Stimulated activated CD4-positive, alpha-beta T cell treated with anti-CD3 and anti-CD28 coated beads, TNF-alpha, amount 100 ng/mL, for 1 hour (primary cell): ENCODE measurements around the gene IKZF3.
A peak's percentile ranks its signal among the peaks of the same experiment; 100 is the strongest.
"Not testable (repeated sequence)": the region's sequence is repeated elsewhere in the genome, so short reads cannot be mapped to it uniquely, and the experiment has no call there.

Experiments
- DNase-seq, 3 donors: peaks; one replicate each; pipeline ENCODE4 v3.0.0-alpha.2; 2020; ENCODE audit warnings: low read depth in 3 of 3, low spot score in 1 of 3

IKZF3 gene

GRCh38 chr17:39863918-39864746 lies at the start of gene IKZF3:
TSS of gene IKZF3 (minus strand) at chr17:39864312. CDS start at chr17:39864126, 186 bp downstream.
- DNase-seq = peak; percentile 69 to 75 (median 75)

DNA sequence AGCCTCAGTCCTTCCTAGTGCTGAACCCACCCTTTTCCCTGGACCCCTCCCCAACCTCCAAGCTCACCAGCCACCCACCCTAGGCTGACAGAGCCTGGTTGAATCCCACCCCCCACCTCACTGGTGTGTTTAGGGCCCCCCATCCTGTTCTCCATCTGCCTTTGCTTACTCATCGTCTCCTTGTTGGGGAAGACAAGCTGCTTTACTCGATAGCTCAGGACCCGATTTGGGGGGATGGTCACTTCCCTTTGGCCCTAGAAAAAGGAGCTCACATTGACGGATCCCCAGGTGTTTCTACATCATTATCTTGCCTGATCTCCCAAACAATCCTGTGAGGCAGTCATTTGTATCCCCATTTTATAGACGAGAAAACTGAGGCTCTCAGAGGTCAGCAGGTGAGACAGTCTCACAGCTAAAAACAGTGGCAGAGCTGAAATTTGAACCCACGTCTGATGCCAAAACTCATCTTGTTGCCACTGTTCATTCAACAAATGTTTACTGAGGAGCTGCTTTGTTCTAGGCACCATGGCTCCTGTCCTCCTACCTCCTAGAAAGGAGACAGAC lies 44.8 kb upstream of the IKZF3 start:
- no peak for DNase-seq

GRCh38 chr17:39904990-39905288 lies 40.8 kb upstream of the IKZF3 start:
- no peak for DNase-seq

DNA sequence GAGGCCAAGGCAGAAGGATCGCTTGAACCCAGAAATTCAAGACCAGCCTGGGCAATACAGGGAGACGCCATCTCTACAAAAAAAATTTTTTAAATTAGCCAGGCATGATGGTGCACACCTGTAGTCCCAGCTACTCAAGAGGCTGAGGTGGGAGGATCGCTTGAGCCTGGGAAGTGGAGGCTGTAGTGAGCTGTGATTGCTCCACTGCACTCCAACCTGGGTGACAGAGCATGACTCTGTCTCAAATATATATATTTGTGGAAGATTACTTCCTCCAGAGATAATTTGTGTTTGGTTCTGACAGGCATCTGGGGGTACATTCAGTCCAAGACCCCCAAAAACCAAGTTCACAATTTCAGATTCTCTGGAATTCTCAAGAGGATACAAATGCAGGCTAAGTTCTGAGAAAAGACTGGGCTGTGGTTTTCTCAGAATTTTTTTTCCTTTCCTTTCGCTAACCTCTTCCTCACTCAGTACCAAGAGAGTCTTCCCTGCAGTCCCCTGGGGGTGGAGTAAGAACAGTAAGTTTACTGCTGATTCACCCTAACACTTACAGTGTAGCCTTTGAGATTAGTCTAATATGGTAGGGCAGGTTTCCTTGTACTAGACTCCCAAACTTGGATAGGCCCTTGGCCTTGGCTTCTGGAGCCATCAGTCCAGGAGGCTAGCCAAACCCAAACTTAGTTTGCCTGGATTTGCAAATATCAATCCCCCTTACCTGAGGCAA lies 39.2 kb upstream of the IKZF3 start:
- no peak for DNase-seq

- not testable (repeated sequence) for DNase-seq
These were observed 37.9 kb upstream of the IKZF3 start for GRCh38 chr17:39902027-39902426.

GRCh38 chr17:39899215-39899614 lies 35.1 kb upstream of the IKZF3 start:
- no peak for DNase-seq

- no peak for DNase-seq
These were observed 34.0 kb upstream of the IKZF3 start for GRCh38 chr17:39898088-39898487.

GRCh38 chr17:39894681-39895376 lies 30.7 kb upstream of the IKZF3 start:
- no peak for DNase-seq

GRCh38 chr17:39889200-39889599 lies 25.1 kb upstream of the IKZF3 start:
- DNase-seq = no peak

GRCh38 chr17:39887078-39887477 lies 23.0 kb upstream of the IKZF3 start:
- no peak for DNase-seq

DNA sequence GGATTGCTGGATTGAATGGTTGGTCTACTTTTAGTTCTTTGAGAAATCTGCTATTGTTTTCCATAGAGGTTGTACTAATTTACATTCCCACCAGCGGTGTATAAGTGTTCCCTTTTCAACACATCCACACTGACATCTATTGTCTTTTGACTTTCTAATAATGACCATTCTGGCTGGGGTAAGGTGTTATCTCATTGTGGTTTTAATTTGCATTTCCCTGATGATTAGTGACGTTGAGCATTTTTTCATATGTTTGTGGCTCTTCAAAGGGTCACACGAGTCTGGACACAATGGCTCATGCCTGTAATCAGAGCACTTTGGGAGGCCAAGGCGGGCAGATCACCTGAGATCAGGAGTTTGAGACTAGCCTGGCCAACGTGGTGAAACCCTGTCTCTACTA lies 22.0 kb upstream of the IKZF3 start:
- DNase-seq = not testable (repeated sequence)

- no peak for DNase-seq
These were observed 8.6 kb upstream of the IKZF3 start for GRCh38 chr17:39872751-39873150.

DNA sequence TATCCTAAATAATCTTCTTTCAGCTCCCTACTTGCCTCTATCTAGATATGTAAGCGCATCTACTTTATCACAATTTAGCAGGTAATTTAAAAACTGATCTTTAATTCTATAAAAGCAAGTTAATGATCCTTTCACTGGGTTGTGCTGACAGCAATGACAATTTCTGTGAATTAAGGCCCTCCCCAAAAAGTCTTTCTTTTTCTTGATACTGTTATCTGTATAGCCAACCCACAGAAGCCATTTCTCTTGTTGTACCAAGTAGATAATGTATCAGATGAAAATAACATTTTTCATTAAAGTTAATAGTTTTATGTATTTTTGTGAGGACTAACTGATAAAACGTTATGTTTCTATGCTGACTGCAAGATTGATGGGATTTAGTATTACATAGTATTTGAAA lies 7.7 kb upstream of the IKZF3 start:
- no peak for DNase-seq

DNA sequence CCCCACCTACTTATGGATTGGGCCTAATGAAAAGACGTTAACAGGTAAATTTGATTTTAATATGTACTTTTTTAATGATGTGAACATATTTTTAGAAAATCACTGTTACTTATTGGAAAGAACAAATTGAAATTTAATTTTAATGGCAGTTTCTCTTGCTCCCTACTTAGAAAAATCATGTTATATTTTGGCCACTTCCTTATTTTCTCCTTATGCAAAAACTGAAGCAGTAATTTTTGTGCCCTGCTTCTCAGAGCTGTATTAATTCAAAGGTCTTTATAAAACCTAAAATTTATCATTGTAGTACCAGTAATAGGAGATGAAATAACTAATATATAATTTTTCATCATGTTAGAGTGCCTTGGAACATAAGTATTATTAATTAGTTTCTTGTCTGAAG lies 6.7 kb upstream of the IKZF3 start:
- no peak for DNase-seq

- no peak for DNase-seq
These were observed 4.4 kb upstream of the IKZF3 start for GRCh38 chr17:39868554-39868942.

- DNase-seq = peak in 2 of 3 donors; percentile 9 to 36
These were observed 3.9 kb upstream of the IKZF3 start, which contains the start of gene ZPBP2 for GRCh38 chr17:39867880-39868553. TSS of gene ZPBP2 (plus strand) at chr17:39868202. CDS start at chr17:39868355, 153 bp downstream.

DNA sequence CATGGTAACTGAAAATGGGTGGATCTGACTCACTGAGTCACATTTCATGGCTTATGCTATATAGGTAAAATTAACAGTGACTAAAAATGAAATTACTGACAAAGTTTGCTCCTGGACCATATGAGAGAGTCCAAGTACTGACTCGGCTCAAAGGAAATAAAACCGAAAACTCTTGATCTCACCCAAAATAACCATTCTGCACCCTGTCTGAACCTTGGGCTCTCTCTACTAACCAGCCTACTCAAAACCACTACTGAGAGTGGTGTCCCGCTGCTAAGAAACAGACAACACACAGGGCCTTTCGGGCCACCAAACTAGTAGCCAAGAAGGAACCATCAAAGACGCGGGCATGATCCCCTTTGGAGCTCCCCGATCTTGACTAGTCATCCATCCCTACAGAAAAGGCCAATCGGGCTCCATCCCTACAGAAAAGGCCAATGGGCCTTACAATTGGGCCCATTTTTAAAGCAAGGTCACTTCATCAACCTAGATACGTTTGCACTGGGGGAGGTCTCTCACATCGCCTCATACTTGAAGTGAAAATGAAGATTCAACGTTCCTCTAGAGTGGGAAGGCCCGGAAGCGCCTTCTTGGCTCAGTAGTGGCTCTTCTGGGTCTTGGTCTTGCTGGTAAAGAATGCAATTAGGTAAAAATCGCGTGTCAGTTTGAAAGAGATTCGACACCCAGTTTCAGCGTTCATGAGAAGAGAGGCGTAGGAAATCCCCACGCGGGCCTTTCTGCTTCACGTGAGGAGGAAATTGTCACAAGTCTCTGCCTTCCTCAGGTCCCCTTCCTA lies 3.2 kb upstream of the IKZF3 start:
- DNase-seq = peak; percentile 34 to 52 (median 35)

- DNase-seq = no peak
These were observed 2.1 kb upstream of the IKZF3 start for GRCh38 chr17:39866013-39866730.

- DNase-seq = no peak
These were observed 731 bp downstream of the IKZF3 start for GRCh38 chr17:39863244-39863917.
